ENCODE measurements around the gene SLCO2A1.

Gene SLCO2A1

DNA sequence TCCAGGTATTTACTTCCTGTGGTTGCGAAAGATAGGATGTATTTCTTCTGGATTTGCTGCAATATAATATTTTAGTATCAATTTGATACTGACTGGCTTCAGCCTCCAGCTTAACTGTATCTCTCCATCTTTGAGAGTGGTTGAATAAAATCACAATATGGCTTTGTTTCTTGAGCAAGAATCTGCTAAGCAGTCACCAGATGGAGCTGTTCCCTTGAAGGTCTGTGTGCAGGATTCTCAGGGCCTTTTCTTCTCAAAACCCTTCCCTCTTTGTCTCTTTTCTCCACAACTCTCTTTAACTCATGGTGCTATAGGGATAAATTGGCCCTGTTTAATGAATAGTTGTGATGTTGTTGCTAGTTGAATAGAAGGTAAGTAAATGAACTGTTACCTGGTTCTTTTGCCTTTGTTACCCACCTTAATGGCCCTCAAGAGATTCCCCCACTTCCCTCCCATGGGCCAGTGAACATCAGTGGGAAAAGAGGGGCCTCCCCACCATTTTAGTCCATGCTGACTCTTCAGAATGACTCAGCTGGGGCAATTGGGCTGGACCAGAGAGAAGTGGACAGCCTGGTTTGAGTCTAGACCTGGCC, 99.3 kb downstream of the SLCO2A1 start:
- Histone ChIP-seq H3K4me1 (ENCODE audit: control insufficient read depth, insufficient read depth, low read length, poor library complexity, severe bottlenecking) (peaks cover 8% of the 10 kb centered on the region), H3K27ac (ENCODE audit: insufficient read depth, low read length, poor library complexity, severe bottlenecking) (no peak overlapping the region), H3K9me3 (ENCODE audit: control insufficient read depth, low read length) (no peaks in the 10 kb centered on the region), H3K36me3 (ENCODE audit: control insufficient read depth, insufficient read depth, low read length) (no peaks in the 10 kb centered on the region), H3K27me3 (replicated peaks; ENCODE audit: control insufficient read depth, insufficient read depth, low read length, poor library complexity, severe bottlenecking) (peaks cover 8% of the 10 kb centered on the region), H3K4me3 (ENCODE audit: insufficient read depth, low read depth, low read length, poor library complexity, severe bottlenecking) (no peak overlapping the region)
- DNase-seq = no peak

DNA sequence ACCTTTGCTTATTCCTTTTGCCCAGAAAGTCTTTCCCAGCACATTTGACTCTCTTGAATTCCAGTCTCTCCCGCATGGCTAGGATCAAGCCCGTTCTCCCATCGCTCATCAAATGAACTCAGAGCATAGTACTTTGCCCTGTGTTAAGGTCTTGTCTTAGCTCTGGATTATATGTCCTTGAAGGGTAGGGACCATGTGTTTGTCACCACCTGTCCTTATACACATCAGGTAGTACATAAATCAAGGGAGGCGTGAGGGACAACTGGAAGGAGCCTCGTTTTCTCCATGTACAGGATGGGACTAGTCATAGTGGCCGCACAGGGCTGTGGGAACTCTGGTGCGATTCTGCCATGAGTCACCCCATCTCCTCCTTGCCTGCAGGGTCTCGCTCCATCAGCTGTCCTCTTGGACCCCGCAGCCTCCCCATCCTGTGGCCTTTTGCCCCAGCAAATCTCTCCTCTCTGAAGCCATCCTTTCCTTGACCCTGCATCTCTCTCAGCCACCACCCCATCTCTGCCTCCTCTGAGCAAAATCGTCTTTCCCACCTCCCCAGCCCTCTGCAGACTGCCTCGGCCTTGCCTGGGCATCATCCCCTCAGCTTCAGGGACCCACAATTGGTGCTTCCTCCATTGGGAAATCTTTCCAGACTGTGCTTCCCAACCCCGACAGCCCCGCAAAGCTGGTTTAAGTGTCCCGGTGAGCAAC, 100.7 kb downstream of the SLCO2A1 start:
- no peaks in the 10 kb centered on the region for H3K9me3 ChIP-seq (ENCODE audit: control insufficient read depth, low read length)
- no peak for DNase-seq
- H3K36me3 ChIP-seq (ENCODE audit: control insufficient read depth, insufficient read depth, low read length) = no peaks in the 10 kb centered on the region
- H3K4me1 ChIP-seq (ENCODE audit: control insufficient read depth, insufficient read depth, low read length, poor library complexity, severe bottlenecking) = peaks cover 8% of the 10 kb centered on the region
- H3K27me3 ChIP-seq (replicated peaks; ENCODE audit: control insufficient read depth, insufficient read depth, low read length, poor library complexity, severe bottlenecking) = peaks cover 8% of the 10 kb centered on the region
- H3K27ac ChIP-seq (ENCODE audit: insufficient read depth, low read length, poor library complexity, severe bottlenecking) = no peak overlapping the region
- no peak overlapping the region for H3K4me3 ChIP-seq (ENCODE audit: insufficient read depth, low read depth, low read length, poor library complexity, severe bottlenecking)

DNA sequence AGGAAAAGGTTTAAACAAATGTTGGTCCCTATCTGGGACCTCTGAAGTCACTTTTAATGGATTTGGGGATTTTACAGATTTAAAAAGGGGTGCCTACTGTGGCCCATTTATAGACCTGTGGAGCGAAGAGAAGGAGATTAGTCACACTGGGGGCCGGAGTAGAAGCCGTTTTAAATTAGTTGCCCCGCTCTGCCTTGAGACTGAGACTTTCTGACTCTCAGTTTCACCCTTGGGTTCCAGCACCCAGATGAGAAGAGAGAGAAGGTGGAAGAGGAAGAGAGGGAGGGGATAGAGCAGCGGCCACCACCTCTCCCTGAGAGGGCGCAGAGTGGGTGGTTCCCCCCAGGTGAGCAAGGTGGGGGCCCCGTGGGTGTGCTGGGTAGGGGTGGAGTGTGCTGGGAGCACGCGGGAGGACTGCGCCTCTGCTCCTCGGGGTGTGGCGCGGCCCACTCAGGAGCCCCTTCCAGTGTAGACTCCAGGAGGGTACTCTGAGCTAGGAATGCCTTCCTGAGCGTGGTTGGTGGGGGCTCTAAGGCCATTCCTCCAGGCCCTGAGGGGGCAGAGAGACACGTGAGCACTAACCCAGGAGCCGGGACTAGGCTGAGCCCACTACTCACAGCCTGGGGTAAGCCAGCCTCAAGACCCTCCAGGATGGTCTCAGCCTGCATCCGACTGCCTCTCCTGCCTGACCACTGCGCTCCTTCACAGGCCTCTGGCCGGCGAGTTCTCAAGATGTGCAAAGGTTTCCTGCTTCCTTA, 101.4 kb downstream of the SLCO2A1 start:
- H3K4me3 ChIP-seq (ENCODE audit: insufficient read depth, low read depth, low read length, poor library complexity, severe bottlenecking) = no peak overlapping the region
- DNase-seq = no peak
- no peak overlapping the region for H3K27ac ChIP-seq (ENCODE audit: insufficient read depth, low read length, poor library complexity, severe bottlenecking)
- peaks cover 8% of the 10 kb centered on the region for H3K27me3 ChIP-seq (replicated peaks; ENCODE audit: control insufficient read depth, insufficient read depth, low read length, poor library complexity, severe bottlenecking)
- H3K4me1 ChIP-seq (ENCODE audit: control insufficient read depth, insufficient read depth, low read length, poor library complexity, severe bottlenecking) = peaks cover 8% of the 10 kb centered on the region
- no peaks in the 10 kb centered on the region for H3K9me3 ChIP-seq (ENCODE audit: control insufficient read depth, low read length)
- no peaks in the 10 kb centered on the region for H3K36me3 ChIP-seq (ENCODE audit: control insufficient read depth, insufficient read depth, low read length)

DNA sequence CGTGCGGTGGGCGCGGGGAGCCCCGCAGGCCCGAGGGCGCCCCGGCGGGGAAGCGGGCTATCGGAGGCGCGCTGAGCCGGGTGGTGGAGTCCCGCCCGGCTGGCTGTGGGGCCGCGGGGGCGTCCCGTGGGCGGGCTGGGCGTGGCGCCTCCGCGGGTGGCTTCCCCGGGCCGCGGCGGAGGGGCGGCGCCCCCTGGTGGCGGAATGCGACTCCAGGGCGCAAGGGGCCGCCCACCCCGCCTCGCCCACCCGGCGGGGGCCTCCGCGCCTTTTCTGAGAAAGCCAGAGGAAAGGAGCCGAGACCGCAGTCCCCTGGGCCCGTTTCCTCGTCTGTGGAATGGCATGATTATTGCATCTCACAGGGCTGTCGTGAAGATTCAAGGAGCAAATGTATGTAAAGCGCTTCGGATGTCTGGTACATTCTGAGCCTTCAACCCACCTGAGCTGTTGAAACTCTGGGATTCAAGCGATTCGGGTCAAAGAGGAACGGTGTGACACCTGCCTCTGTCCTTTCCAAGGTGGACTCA, 102.1 kb downstream of the SLCO2A1 start:
- H3K27ac ChIP-seq (ENCODE audit: insufficient read depth, low read length, poor library complexity, severe bottlenecking) = no peak overlapping the region
- H3K27me3 ChIP-seq (replicated peaks; ENCODE audit: control insufficient read depth, insufficient read depth, low read length, poor library complexity, severe bottlenecking) = peaks cover 8% of the 10 kb centered on the region
- DNase-seq = peak; percentile 53 to 64 (median 62)
- H3K4me1 ChIP-seq (ENCODE audit: control insufficient read depth, insufficient read depth, low read length, poor library complexity, severe bottlenecking) = peaks cover 8% of the 10 kb centered on the region
- H3K9me3 ChIP-seq (ENCODE audit: control insufficient read depth, low read length) = no peaks in the 10 kb centered on the region
- H3K4me3 ChIP-seq (ENCODE audit: insufficient read depth, low read depth, low read length, poor library complexity, severe bottlenecking) = peak overlapping the region; percentile 42
- no peaks in the 10 kb centered on the region for H3K36me3 ChIP-seq (ENCODE audit: control insufficient read depth, insufficient read depth, low read length)

DNA sequence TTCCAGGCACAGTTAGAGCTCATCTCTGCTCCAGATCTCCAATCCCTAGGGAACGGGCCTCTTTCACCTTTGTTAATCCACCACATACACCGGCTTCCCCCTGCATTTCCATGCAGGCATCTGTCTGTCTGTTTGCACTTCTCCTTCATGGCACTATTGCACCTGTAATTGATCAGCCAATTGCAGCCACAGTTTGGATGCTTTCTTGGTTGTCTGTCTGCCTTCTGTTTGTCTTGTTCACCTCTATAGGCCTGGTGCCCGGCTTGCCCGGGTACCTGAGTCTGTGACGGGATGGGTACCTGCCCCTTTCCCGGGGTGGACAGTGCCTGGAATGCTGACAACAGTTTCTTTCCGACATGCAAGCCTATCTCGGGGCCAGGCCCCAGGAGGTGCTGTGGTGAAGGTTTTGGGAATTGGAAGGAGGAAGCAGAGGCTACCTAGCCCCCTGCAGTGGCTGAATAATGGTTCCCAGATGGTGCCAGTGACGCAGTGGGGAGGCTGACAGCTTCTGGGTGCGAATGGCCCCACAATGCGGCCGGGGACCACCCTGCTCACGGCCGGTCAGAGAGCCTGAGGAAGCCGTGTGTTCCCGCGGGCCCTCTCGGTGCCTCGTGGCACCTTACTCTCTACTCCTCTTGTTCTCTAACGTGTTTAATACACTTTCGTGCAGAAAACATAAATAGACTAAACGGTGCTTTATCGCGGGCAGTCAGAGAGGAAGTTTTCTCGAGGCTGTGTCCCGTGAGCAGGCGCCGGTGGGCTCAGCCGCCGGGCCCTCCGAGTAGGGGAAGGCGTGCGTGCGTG, 102.8 kb downstream of the SLCO2A1 start:
- Histone ChIP-seq H3K27me3 (replicated peaks; ENCODE audit: control insufficient read depth, insufficient read depth, low read length, poor library complexity, severe bottlenecking) (peaks cover 8% of the 10 kb centered on the region), H3K27ac (ENCODE audit: insufficient read depth, low read length, poor library complexity, severe bottlenecking) (no peak overlapping the region), H3K4me1 (ENCODE audit: control insufficient read depth, insufficient read depth, low read length, poor library complexity, severe bottlenecking) (peaks cover 8% of the 10 kb centered on the region), H3K36me3 (ENCODE audit: control insufficient read depth, insufficient read depth, low read length) (no peaks in the 10 kb centered on the region), H3K9me3 (ENCODE audit: control insufficient read depth, low read length) (no peaks in the 10 kb centered on the region), H3K4me3 (ENCODE audit: insufficient read depth, low read depth, low read length, poor library complexity, severe bottlenecking) (peak overlapping the region; percentile 42)
- no peak for DNase-seq

DNA sequence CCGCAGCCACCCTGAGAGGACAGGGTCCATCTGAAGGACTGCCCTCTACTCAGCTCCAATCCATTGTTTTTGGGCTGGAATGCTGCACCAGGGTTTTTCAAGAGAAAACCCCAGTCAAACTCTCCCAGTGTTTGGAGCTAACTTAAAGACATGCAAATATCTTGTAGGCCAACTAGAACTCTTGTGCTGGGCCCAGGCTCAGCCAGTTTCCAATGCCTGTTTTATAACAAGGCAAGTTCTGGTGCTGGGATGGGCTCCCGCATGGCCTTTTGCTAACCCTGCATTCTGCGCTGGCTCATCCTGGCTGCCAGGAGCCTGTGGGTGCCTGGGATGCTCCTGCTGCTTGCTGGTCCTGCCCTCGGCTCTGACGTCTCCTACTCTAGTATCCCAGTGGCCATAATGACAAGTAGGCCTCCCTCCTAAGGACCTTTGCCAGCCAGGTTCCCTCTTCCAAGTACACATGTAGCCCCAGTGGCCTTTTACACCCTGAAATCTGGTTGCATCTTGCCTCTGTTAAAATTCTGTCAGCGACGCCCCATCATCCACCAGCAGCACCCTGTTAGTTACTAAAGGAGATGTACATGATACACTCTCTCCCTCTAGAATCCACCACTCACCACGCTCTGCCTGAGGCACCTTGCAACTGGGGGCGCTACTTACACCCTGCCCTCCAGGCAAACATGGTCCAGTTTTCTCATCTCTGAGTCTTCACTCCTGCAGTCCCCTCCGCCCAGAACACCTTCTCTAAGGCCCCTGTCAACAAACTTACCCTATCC, 103.6 kb downstream of the SLCO2A1 start:
- DNase-seq = no peak
- Histone ChIP-seq H3K27ac (ENCODE audit: insufficient read depth, low read length, poor library complexity, severe bottlenecking) (no peak overlapping the region), H3K4me3 (ENCODE audit: insufficient read depth, low read depth, low read length, poor library complexity, severe bottlenecking) (no peak overlapping the region), H3K9me3 (ENCODE audit: control insufficient read depth, low read length) (no peaks in the 10 kb centered on the region), H3K27me3 (replicated peaks; ENCODE audit: control insufficient read depth, insufficient read depth, low read length, poor library complexity, severe bottlenecking) (peaks cover 8% of the 10 kb centered on the region), H3K36me3 (ENCODE audit: control insufficient read depth, insufficient read depth, low read length) (no peaks in the 10 kb centered on the region), H3K4me1 (ENCODE audit: control insufficient read depth, insufficient read depth, low read length, poor library complexity, severe bottlenecking) (peaks cover 8% of the 10 kb centered on the region)

DNA sequence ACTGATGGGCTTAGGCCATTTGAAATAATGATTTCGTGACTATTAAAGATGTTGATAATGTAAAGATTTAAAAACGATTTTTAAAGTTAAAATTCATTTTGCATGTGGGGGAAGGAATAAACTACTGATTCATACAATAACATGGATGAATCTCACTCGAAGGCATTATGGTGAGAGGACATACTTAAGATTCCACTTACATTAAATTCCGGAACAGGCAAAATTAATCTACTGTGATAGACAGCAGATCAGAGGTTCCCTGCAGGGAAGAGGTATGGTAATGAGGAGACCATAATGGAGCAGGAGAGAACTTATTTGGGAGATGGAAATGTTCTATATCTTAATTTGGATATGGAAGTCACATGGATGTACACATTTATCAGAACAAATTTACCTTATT, 105.7 kb downstream of the SLCO2A1 start:
- Histone ChIP-seq H3K36me3 (ENCODE audit: control insufficient read depth, insufficient read depth, low read length) (no peaks in the 10 kb centered on the region), H3K9me3 (ENCODE audit: control insufficient read depth, low read length) (no peaks in the 10 kb centered on the region), H3K27ac (ENCODE audit: insufficient read depth, low read length, poor library complexity, severe bottlenecking) (no peak overlapping the region), H3K4me1 (ENCODE audit: control insufficient read depth, insufficient read depth, low read length, poor library complexity, severe bottlenecking) (peaks cover 8% of the 10 kb centered on the region), H3K27me3 (replicated peaks; ENCODE audit: control insufficient read depth, insufficient read depth, low read length, poor library complexity, severe bottlenecking) (peaks cover 5% of the 10 kb centered on the region), H3K4me3 (ENCODE audit: insufficient read depth, low read depth, low read length, poor library complexity, severe bottlenecking) (no peak overlapping the region)
- DNase-seq = no peak

DNA sequence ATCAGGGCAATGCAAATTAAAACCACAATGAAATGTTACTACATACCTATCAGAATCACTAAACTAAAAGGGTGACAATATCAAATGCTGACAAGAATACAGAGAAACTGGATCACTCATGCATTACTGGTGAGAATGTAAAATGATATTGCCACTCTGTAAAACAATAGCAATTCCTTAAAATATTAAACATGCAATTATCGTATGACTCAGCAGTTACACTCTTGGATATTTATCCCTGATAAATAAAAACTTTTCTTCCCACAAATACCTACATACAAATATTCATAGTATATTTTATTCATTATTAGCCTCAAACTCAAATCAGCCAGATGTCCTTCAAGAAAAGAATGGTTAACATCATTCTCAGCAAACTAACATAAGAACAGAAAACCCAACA, 108.1 kb downstream of the SLCO2A1 start:
- no peak overlapping the region for H3K27ac ChIP-seq (ENCODE audit: insufficient read depth, low read length, poor library complexity, severe bottlenecking)
- H3K36me3 ChIP-seq (ENCODE audit: control insufficient read depth, insufficient read depth, low read length) = no peaks in the 10 kb centered on the region
- no peaks in the 10 kb centered on the region for H3K9me3 ChIP-seq (ENCODE audit: control insufficient read depth, low read length)
- H3K4me3 ChIP-seq (ENCODE audit: insufficient read depth, low read depth, low read length, poor library complexity, severe bottlenecking) = no peak overlapping the region
- no peaks in the 10 kb centered on the region for H3K4me1 ChIP-seq (ENCODE audit: control insufficient read depth, insufficient read depth, low read length, poor library complexity, severe bottlenecking)
- no peaks in the 10 kb centered on the region for H3K27me3 ChIP-seq (replicated peaks; ENCODE audit: control insufficient read depth, insufficient read depth, low read length, poor library complexity, severe bottlenecking)
- DNase-seq = no peak

DNA sequence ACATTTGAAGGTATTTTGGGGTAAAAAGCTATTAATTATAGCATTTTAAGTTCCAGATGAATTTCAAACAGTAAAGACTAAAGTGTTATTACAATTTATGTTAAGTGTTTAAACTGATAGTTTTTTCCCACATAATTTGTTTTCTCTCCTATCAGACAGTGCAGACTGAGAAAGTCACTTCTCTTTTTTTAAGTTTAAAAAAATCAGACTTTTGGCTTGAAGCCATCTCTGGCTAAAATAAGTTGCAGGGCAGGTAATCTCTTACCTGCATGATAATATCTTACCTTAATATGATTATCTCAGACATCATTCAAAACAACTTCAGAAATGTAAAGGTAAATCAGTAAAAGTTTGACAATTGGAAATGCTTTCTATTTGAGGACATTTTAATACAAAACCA, 112.6 kb downstream of the SLCO2A1 start:
- Histone ChIP-seq H3K9me3 (ENCODE audit: control insufficient read depth, low read length) (no peaks in the 10 kb centered on the region), H3K27me3 (replicated peaks; ENCODE audit: control insufficient read depth, insufficient read depth, low read length, poor library complexity, severe bottlenecking) (no peaks in the 10 kb centered on the region), H3K36me3 (ENCODE audit: control insufficient read depth, insufficient read depth, low read length) (no peaks in the 10 kb centered on the region), H3K27ac (ENCODE audit: insufficient read depth, low read length, poor library complexity, severe bottlenecking) (no peak overlapping the region), H3K4me3 (ENCODE audit: insufficient read depth, low read depth, low read length, poor library complexity, severe bottlenecking) (no peak overlapping the region), H3K4me1 (ENCODE audit: control insufficient read depth, insufficient read depth, low read length, poor library complexity, severe bottlenecking) (no peaks in the 10 kb centered on the region)
- DNase-seq = no peak

All from effector memory CD4-positive, alpha-beta T cell (primary cell).